Uterus (tissue), 4 donors: ENCODE data around the gene FRRS1L. TPM values are rescaled to one million over a fixed set of nuclear protein-coding genes. Genes with fewer than 3 reads are reported as not detected.

ENCODE experiments used
- DNase-seq, 2 donors: peaks; one replicate each; pipeline ENCODE4 v3.0.0-alpha.2; 2019 to 2020
- H3K27ac ChIP-seq, 2 donors: fragments of 200-600 bp; sonication (generic); 1 replicate in 1 of 2; 2 replicates in 1 of 2; pipeline ENCODE4 v1.5.1; 2016 to 2018
- H3K27me3 ChIP-seq, 2 donors: fragments of 200-600 bp; sonication (generic); one replicate each; pipeline ENCODE4 v1.5.1; 2018 to 2019; ENCODE audit warnings: control low read depth in 1 of 2
- H3K36me3 ChIP-seq, 2 donors: fragments of 200-600 bp; sonication (generic); one replicate each; pipeline ENCODE4 v1.5.1; 2019; ENCODE audit warnings: control low read depth in 1 of 2
- H3K4me1 ChIP-seq, 2 donors: fragments of 200-600 bp; sonication (generic); one replicate each; pipeline ENCODE4 v1.5.1; 2018 to 2019; ENCODE audit warnings: control low read depth in 1 of 2
- H3K4me3 ChIP-seq, 2 donors: fragments of 200-600 bp; sonication (generic); 1 replicate in 1 of 2; 2 replicates in 1 of 2; pipeline ENCODE4 v1.5.1; 2018 to 2019; ENCODE audit warnings: mild to moderate bottlenecking in 1 of 2
- H3K9me3 ChIP-seq, 2 donors: fragments of 200-600 bp; sonication (generic); one replicate each; pipeline ENCODE4 v1.5.1; 2019; ENCODE audit warnings: control low read depth in 1 of 2
- CTCF ChIP-seq, 4 experiments: fragments of 200-600 bp in 2 of 4; fragments of 450-650 bp in 2 of 4; sonication (generic) in 2 of 4; IDR thresholded peaks; one replicate each; pipeline ENCODE4 v1.5.1; 2016 to 2019; ENCODE audit warnings: antibody characterized with exemption in 4 of 4, mild to moderate bottlenecking in 2 of 4, moderate library complexity in 1 of 4
- POLR2A ChIP-seq, 2 donors: fragments of 450-650 bp; IDR thresholded peaks; one replicate each; pipeline ENCODE4 v1.6.1; 2016; ENCODE audit warnings: antibody characterized with exemption in 2 of 2, mild to moderate bottlenecking in 1 of 2, moderate library complexity in 1 of 2
- intact Hi-C: fragments of 100-400 bp; cut with DNase I; formaldehyde crosslinking; loops from one replicate; pipeline ENCODE4 v1.15.1; 2023; ENCODE audit warnings: low total_unique reads
- total RNA-seq, 4 donors: library from RNA; depleted of rRNA in 3 of 4; stranded (reverse); fragments of >200 nt in 3 of 4; gene quantifications; one replicate each; pipeline versions ENCODE4 v1.1.0 to v1.2.4, GENCODE V29; 2014 to 2023
- donor health status: DM: yes; HTN: yes; CAD: no.

FRRS1L gene
- total RNA-seq, 4 donors from 2014 or later: under 0.01 to 10.9 (median 10.1) TPM

- H3K9me3 ChIP-seq: no peaks in the 10 kb centered on the region
- peak overlapping the region; percentile 73 to 92 for H3K27ac ChIP-seq
- intact Hi-C loops: no loop called here
- peaks cover 10 to 23% of the 10 kb centered on the region in 2 donors for H3K4me1 ChIP-seq
- H3K4me3 ChIP-seq: no peak overlapping the region
- no peak for DNase-seq
- no peaks in the 10 kb centered on the region for H3K27me3 ChIP-seq
- H3K36me3 ChIP-seq: no peaks in the 10 kb centered on the region
- no peak for TF ChIP-seq POLR2A (IDR thresholded peaks at IDR 0.05)
Measured at GRCh38 chr9:109098960-109099308, 68.1 kb downstream of the FRRS1L start.

- H3K4me3 ChIP-seq: no peak overlapping the region
- DNase-seq: peak in 1 of 2 donors; percentile 35
- TF ChIP-seq CTCF (IDR thresholded peaks at IDR 0.05): peak in 3 of 4 experiments; percentile 9 to 45 (median 20)
- no peak for TF ChIP-seq POLR2A (IDR thresholded peaks at IDR 0.05)
- no peaks in the 10 kb centered on the region for H3K9me3 ChIP-seq
- H3K27me3 ChIP-seq: no peaks in the 10 kb centered on the region
- H3K4me1 ChIP-seq: peaks cover 10 to 23% of the 10 kb centered on the region in 2 donors
- intact Hi-C loops: no loop called here
- peak overlapping the region; percentile 73 to 92 for H3K27ac ChIP-seq
- H3K36me3 ChIP-seq: no peaks in the 10 kb centered on the region
Measured at GRCh38 chr9:109098171-109098959, 68.7 kb downstream of the FRRS1L start.

GRCh38 chr9:109097146-109097545 is 69.9 kb downstream of the FRRS1L start:
- Histone ChIP-seq H3K36me3 (no peaks in the 10 kb centered on the region), H3K27ac (peak overlapping the region; percentile 73 to 92), H3K27me3 (no peaks in the 10 kb centered on the region), H3K9me3 (no peaks in the 10 kb centered on the region), H3K4me3 (no peak overlapping the region), H3K4me1 (peaks cover 10 to 23% of the 10 kb centered on the region in 2 donors)
- intact Hi-C loops: no loop called here
- TF ChIP-seq CTCF (IDR thresholded peaks at IDR 0.05): no peak
- TF ChIP-seq POLR2A (IDR thresholded peaks at IDR 0.05): no peak
- DNase-seq: no peak

- no peak overlapping the region for H3K4me3 ChIP-seq
- no peaks in the 10 kb centered on the region for H3K36me3 ChIP-seq
- no peaks in the 10 kb centered on the region for H3K27me3 ChIP-seq
- H3K27ac ChIP-seq: peak overlapping the region in 1 of 2 donors; percentile 6
- intact Hi-C loops: no loop called here
- H3K4me1 ChIP-seq: peaks cover 10 to 14% of the 10 kb centered on the region in 2 donors
- no peak for DNase-seq
- TF ChIP-seq POLR2A (IDR thresholded peaks at IDR 0.05) (no peak), CTCF (IDR thresholded peaks at IDR 0.05) (no peak)
- no peaks in the 10 kb centered on the region for H3K9me3 ChIP-seq
Measured at GRCh38 chr9:109095321-109095720, 71.7 kb downstream of the FRRS1L start.

GRCh38 chr9:109094268-109094667 is 72.8 kb downstream of the FRRS1L start:
- H3K27ac ChIP-seq: no peak overlapping the region

More at GRCh38 chr9:109094268-109094667, 72.8 kb downstream of the FRRS1L start:
- no peak for TF ChIP-seq POLR2A (IDR thresholded peaks at IDR 0.05)
- no peak for TF ChIP-seq CTCF (IDR thresholded peaks at IDR 0.05)
- no peak overlapping the region for H3K4me3 ChIP-seq
- peaks cover 8 to 9% of the 10 kb centered on the region in 2 donors for H3K4me1 ChIP-seq
- no peaks in the 10 kb centered on the region for H3K9me3 ChIP-seq
- no peaks in the 10 kb centered on the region for H3K27me3 ChIP-seq
- no peaks in the 10 kb centered on the region for H3K36me3 ChIP-seq
- no peak for DNase-seq
- intact Hi-C loops: no loop called here
